IPS-18c (cell line): ENCODE results near the gene CFD.
"Not testable (repeated sequence)": the region's sequence is repeated elsewhere in the genome, so short reads cannot be mapped to it uniquely, and the experiment has no call there.

Experiments used
- H3K4me3 ChIP-seq: 2 replicates; pipeline ENCODE4 v1.7.0; 2013; ENCODE audit warnings: low read depth, mild to moderate bottlenecking, low read length, moderate library complexity; ENCODE audit not compliant: insufficient read depth
- H3K9me3 ChIP-seq: one replicate; pipeline ENCODE4 v1.6.1; 2013; ENCODE audit warnings: mild to moderate bottlenecking, low read length, moderate library complexity; ENCODE audit not compliant: control insufficient read depth, insufficient read depth

The CFD gene

GRCh38 chr19:821825-822503 lies 37.5 kb upstream of the CFD start, which contains the start of gene PLPPR3:
TSS of gene PLPPR3 (minus strand) at chr19:821955. CDS start at chr19:821559, 396 bp downstream.
- peak within 1 kb of the TSS; percentile 57 for H3K4me3 ChIP-seq
- H3K9me3 ChIP-seq = no peaks in the 10 kb centered on the region

GRCh38 chr19:823565-824121 lies 35.8 kb upstream of the CFD start:
- Histone ChIP-seq H3K9me3 (no peaks in the 10 kb centered on the region), H3K4me3 (no peak overlapping the region)

GRCh38 chr19:824885-825284 lies 34.6 kb upstream of the CFD start:
- H3K9me3 ChIP-seq = no peaks in the 10 kb centered on the region
- no peak overlapping the region for H3K4me3 ChIP-seq

- no peak overlapping the region for H3K4me3 ChIP-seq
- no peaks in the 10 kb centered on the region for H3K9me3 ChIP-seq
These were observed 33.4 kb upstream of the CFD start for GRCh38 chr19:825897-826644.

- Histone ChIP-seq H3K9me3 (no peaks in the 10 kb centered on the region), H3K4me3 (no peak overlapping the region)
These were observed 32.2 kb upstream of the CFD start for GRCh38 chr19:827314-827709.

GRCh38 chr19:827710-828321 lies 31.6 kb upstream of the CFD start, which contains the start of gene AZU1:
TSS of gene AZU1 (plus strand) at chr19:827837. CDS start at chr19:827847, 10 bp downstream.
- no peak within 1 kb of the TSS for H3K4me3 ChIP-seq
- H3K9me3 ChIP-seq = no peaks in the 10 kb centered on the region

- Histone ChIP-seq H3K9me3 (no peaks in the 10 kb centered on the region), H3K4me3 (no peak overlapping the region)
These were observed 30.2 kb upstream of the CFD start for GRCh38 chr19:829129-829758.

GRCh38 chr19:831407-832369 lies 27.8 kb upstream of the CFD start:
- H3K4me3 ChIP-seq = no peak overlapping the region
- H3K9me3 ChIP-seq = no peaks in the 10 kb centered on the region

- Histone ChIP-seq H3K9me3 (no peaks in the 10 kb centered on the region), H3K4me3 (no peak overlapping the region)
These were observed 25.2 kb upstream of the CFD start for GRCh38 chr19:834216-834615.

- Histone ChIP-seq H3K9me3 (no peaks in the 10 kb centered on the region), H3K4me3 (no peak overlapping the region)
These were observed 24.2 kb upstream of the CFD start for GRCh38 chr19:835210-835810.

- no peaks in the 10 kb centered on the region for H3K9me3 ChIP-seq
- H3K4me3 ChIP-seq = no peak within 1 kb of the TSS
These were observed 18.8 kb upstream of the CFD start, which contains the start of gene PRTN3 for GRCh38 chr19:840519-841206. TSS of gene PRTN3 (plus strand) at chr19:840999. CDS start at chr19:841009, 10 bp downstream.

- H3K9me3 ChIP-seq, H3K4me3 ChIP-seq: not testable (repeated sequence)
These were observed 16.7 kb upstream of the CFD start for GRCh38 chr19:842802-843179.

GRCh38 chr19:843180-843835 lies 16.2 kb upstream of the CFD start:
- Histone ChIP-seq H3K4me3 (peak overlapping the region; percentile 43; the same call in 1 of the 2 replicates), H3K9me3 (no peaks in the 10 kb centered on the region)

GRCh38 chr19:843836-844545 lies 15.5 kb upstream of the CFD start:
- Histone ChIP-seq H3K4me3 (peak overlapping the region; percentile 43; the same call in 1 of the 2 replicates), H3K9me3 (no peaks in the 10 kb centered on the region)
